B cell (primary cell): ENCODE results near the gene AXIN1. TPM values are rescaled to one million over a fixed set of nuclear protein-coding genes. Genes with fewer than 3 reads are reported as not detected.
A peak's percentile ranks its signal among the peaks of the same experiment; 100 is the strongest.

Source experiments
- ATAC-seq: fragments of 200-7000 bp; cut with Tn5 transposase; one replicate; pipeline ENCODE4 v1.10.0; 2021; ENCODE audit warnings: low read depth, mild to moderate bottlenecking, moderate number of reproducible peaks, moderate library complexity
- CTCF ChIA-PET: fragments of 350-600 bp; sonication (Branson Sonifier 250); formaldehyde crosslinking; loops from one replicate; lab custom pipeline; 2021; ENCODE audit warnings: antibody characterized with exemption, inconsistent platforms; lab: Charles Lee
- POLR2A ChIA-PET: fragments of 350-600 bp; sonication (Branson Sonifier 250); formaldehyde crosslinking; loops from one replicate; lab custom pipeline; 2021; ENCODE audit warnings: antibody characterized with exemption; lab: Charles Lee
- DNase-seq: peaks from one replicate; pipeline ENCODE4 v3.0.0; 2013
- H2AFZ ChIP-seq: 2 replicates; pipeline ENCODE4 v1.6.1; 2012; ENCODE audit warnings: mild to moderate bottlenecking, low read depth, low read length; ENCODE audit not compliant: insufficient read depth, poor library complexity, severe bottlenecking
- H3K27ac ChIP-seq, 2 donors: 1 replicate in 1 of 2; 2 replicates in 1 of 2; pipeline ENCODE4 v1.5.1; 2012 to 2013; ENCODE audit warnings: low read length in 2 of 2, mild to moderate bottlenecking in 2 of 2, moderate library complexity in 1 of 2
- H3K27me3 ChIP-seq, 4 experiments: fragments of 200-600 bp in 1 of 4; sonication (generic) in 1 of 4; replicated peaks in 1 of 4; 1 replicate in 2 of 4; 2 replicates in 2 of 4; pipeline versions ENCODE4 v1.6.1 to v1.7.0; 2013 to 2016; ENCODE audit warnings: low read length in 3 of 4, mild to moderate bottlenecking in 2 of 4, mixed read lengths in 1 of 4, moderate library complexity in 1 of 4; ENCODE audit not compliant: insufficient read depth in 4 of 4, control insufficient read depth in 3 of 4; ENCODE audit errors: control extremely low read depth in 1 of 4
- H3K36me3 ChIP-seq, 2 experiments: replicated peaks in 1 of 2; 1 replicate in 1 of 2; 2 replicates in 1 of 2; pipeline versions ENCODE4 v1.6.1 to v1.7.1; 2013; ENCODE audit warnings: low read length in 1 of 2; ENCODE audit not compliant: insufficient read depth in 2 of 2, control insufficient read depth in 1 of 2; ENCODE audit errors: control extremely low read depth in 1 of 2, extremely low read depth in 1 of 2
- H3K4me1 ChIP-seq, 2 donors: fragments of 200-600 bp in 1 of 2; sonication (generic) in 1 of 2; 1 replicate in 1 of 2; 2 replicates in 1 of 2; pipeline versions ENCODE4 v1.5.1 to v1.6.1; 2013 to 2017; ENCODE audit warnings: low read length in 2 of 2; ENCODE audit not compliant: control insufficient read depth in 2 of 2, insufficient read depth in 2 of 2
- H3K4me2 ChIP-seq: replicated peaks from 2 replicates; pipeline ENCODE3; 2012; ENCODE audit warnings: mild to moderate bottlenecking, low read depth, low read length; ENCODE audit not compliant: poor library complexity, severe bottlenecking
- H3K4me3 ChIP-seq, 5 experiments: fragments of 200-600 bp in 1 of 5; sonication (generic) in 1 of 5; 1 replicate in 3 of 5; 2 replicates in 2 of 5; pipeline versions ENCODE4 v1.5.1 to v1.7.0; 2011 to 2016; ENCODE audit warnings: low read length in 4 of 5, mild to moderate bottlenecking in 4 of 5, low read depth in 2 of 5, control low read depth in 1 of 5, moderate library complexity in 1 of 5; ENCODE audit not compliant: insufficient read depth in 1 of 5; ENCODE audit errors: control extremely low read depth in 1 of 5, extremely low read depth in 1 of 5
- H3K79me2 ChIP-seq: fragments of 200-600 bp; sonication (generic); one replicate; pipeline ENCODE4 v1.6.0; 2016; ENCODE audit warnings: low read length; ENCODE audit not compliant: control insufficient read depth, insufficient read depth
- H3K9ac ChIP-seq: fragments of 200-600 bp; sonication (generic); 2 replicates; pipeline ENCODE4 v1.6.1; 2017; ENCODE audit warnings: mild to moderate bottlenecking, low read length, moderate library complexity
- H3K9me3 ChIP-seq, 3 donors: one replicate each; pipeline versions ENCODE4 v1.6.1 to v1.7.1; 2013; ENCODE audit warnings: low read length in 2 of 3; ENCODE audit not compliant: control insufficient read depth in 2 of 3, insufficient read depth in 1 of 3; ENCODE audit errors: control extremely low read depth in 1 of 3
- H4K20me1 ChIP-seq: 2 replicates; pipeline ENCODE4 v1.6.0; 2012; ENCODE audit warnings: mild to moderate bottlenecking, low read length; ENCODE audit not compliant: insufficient read depth, control insufficient read depth, poor library complexity, severe bottlenecking
- H3K27ac Mint-ChIP-seq: one replicate; pipeline ENCODE4 v1.8.0; 2021; ENCODE audit warnings: mixed read lengths
- H3K27me3 Mint-ChIP-seq: one replicate; pipeline ENCODE4 v1.8.0; 2021; ENCODE audit warnings: mixed read lengths
- H3K4me1 Mint-ChIP-seq: one replicate; pipeline ENCODE4 v1.8.0; 2021; ENCODE audit warnings: mixed read lengths
- H3K4me3 Mint-ChIP-seq: one replicate; pipeline ENCODE4 v1.8.0; 2021; ENCODE audit warnings: mixed read lengths
- H3K9me3 Mint-ChIP-seq: one replicate; pipeline ENCODE4 v1.8.0; 2022; ENCODE audit warnings: mixed read lengths; ENCODE audit not compliant: insufficient read depth
- CTCF ChIP-seq: fragments of 200-600 bp; IDR thresholded peaks from one replicate; pipeline ENCODE4 v1.8.0; 2022; ENCODE audit warnings: antibody characterized with exemption, mild to moderate bottlenecking
- EZH2 ChIP-seq: IDR thresholded peaks from 2 replicates; pipeline ENCODE4 v1.6.1; 2012; ENCODE audit warnings: borderline replicate concordance, low read depth, mild to moderate bottlenecking, moderate library complexity, low read length; ENCODE audit not compliant: insufficient read depth, poor library complexity, severe bottlenecking
- WGBS: methylation state at CpG from one replicate; pipeline ENCODE4 v1.1.5; 2013; ENCODE audit warnings: missing lambda C conversion rate; ENCODE audit not compliant: insufficient coverage; 5-methylcytosine and 5-hydroxymethylcytosine counted together
- intact Hi-C: fragments of 100-400 bp; cut with micrococcal nuclease; formaldehyde crosslinking; loops from one replicate; pipeline ENCODE4 v1.10.0; 2022
- polyA plus RNA-seq: library from polyadenylated mRNA; depleted of rRNA; stranded (reverse); fragments of >200 nt; gene quantifications from 2 replicates; pipeline ENCODE4 v1.2.3, GENCODE V29; 2012
- total RNA-seq, 2 donors: library from RNA; stranded (reverse); fragments of 120-200 nt in 1 of 2; gene quantifications; 1 replicate in 1 of 2; 2 replicates in 1 of 2; pipeline versions ENCODE4 v1.2.3 to v1.2.4, GENCODE V29; 2013 to 2022

Gene AXIN1
- total and polyA plus RNA-seq, 2 donors (not counting 1 experiment from before 2014, with no cell fraction given): 39.0 to 40.8 TPM

GRCh38 chr16:397135-397661, 44.7 kb upstream of the AXIN1 start, which contains the start of gene NME4:
Gene NME4 (plus strand): TSS chr16:397199. CDS start chr16:397223, 24 bp downstream.
- H3K4me3 ChIP-seq: peak within 1 kb of the TSS; percentile 36 to 57 (median 55)
- ATAC-seq: no peak
- peaks cover 7% of the 10 kb centered on the region for H4K20me1 ChIP-seq
- H3K27me3 ChIP-seq: no peaks in the 10 kb centered on the region
- ChIA-PET CTCF (no interaction called here), POLR2A (interaction anchor here (0.6 to 1.0 kb wide), 2 partner anchors 15 to 22 kb away, joined by 4 to 8 read pairs; no protein-coding TSS in a partner anchor)
- H3K79me2 ChIP-seq: no peaks in the 10 kb centered on the region
- Mint-ChIP-seq H3K27me3 (no peaks in the 10 kb centered on the region), H3K9me3 (no peaks in the 10 kb centered on the region), H3K4me1 (peaks cover 27% of the 10 kb centered on the region), H3K27ac (peak within 1 kb of the TSS; percentile 93), H3K4me3 (peak within 1 kb of the TSS; percentile 92)
- H3K4me2 ChIP-seq: peak within 1 kb of the TSS; percentile 79
- peaks cover 0 to 6% of the 10 kb centered on the region in 2 experiments for H3K36me3 ChIP-seq
- H3K27ac ChIP-seq: no peak within 1 kb of the TSS
- TF ChIP-seq EZH2 (no peak), CTCF (no peak)
- H3K9ac ChIP-seq: peak within 1 kb of the TSS; percentile 32
- H3K9me3 ChIP-seq: peaks cover 0 to 6% (median 0%) of the 10 kb centered on the region in 3 donors
- DNase-seq: peak; percentile 62
- intact Hi-C loops: no loop called here
- H2AFZ ChIP-seq: peak within 1 kb of the TSS; percentile 62
- H3K4me1 ChIP-seq: peaks cover 26 to 35% of the 10 kb centered on the region in 2 donors
- WGBS: 0% methylated on average over 65 of the region's 75 CpGs

- H3K36me3 ChIP-seq: peaks cover 0 to 6% of the 10 kb centered on the region in 2 experiments
- H3K9ac ChIP-seq: peak overlapping the region; percentile 32
- peak overlapping the region; percentile 79 for H3K4me2 ChIP-seq
- TF ChIP-seq CTCF (no peak), EZH2 (no peak)
- no peaks in the 10 kb centered on the region for H3K27me3 ChIP-seq
- peaks cover 7% of the 10 kb centered on the region for H4K20me1 ChIP-seq
- Mint-ChIP-seq H3K4me3 (peak overlapping the region; percentile 92), H3K27me3 (no peaks in the 10 kb centered on the region), H3K27ac (peak overlapping the region; percentile 93), H3K9me3 (no peaks in the 10 kb centered on the region), H3K4me1 (peaks cover 29% of the 10 kb centered on the region)
- POLR2A ChIA-PET: interaction anchor here (0.6 to 1.0 kb wide), 2 partner anchors 14 to 59 kb away, joined by 6 to 8 read pairs; no protein-coding TSS in a partner anchor
- CTCF ChIA-PET: no interaction called here
- 3% methylated on average over 15 of the region's 22 CpGs for WGBS
- H3K27ac ChIP-seq: no peak overlapping the region
- peaks cover 26 to 36% of the 10 kb centered on the region in 2 donors for H3K4me1 ChIP-seq
- no peak for ATAC-seq
- no peaks in the 10 kb centered on the region for H3K79me2 ChIP-seq
- intact Hi-C loops: loop anchor here (1.0 kb wide), 1 partner anchor 13 kb away; no protein-coding TSS in a partner anchor
- H3K9me3 ChIP-seq: peaks cover 0 to 11% (median 0%) of the 10 kb centered on the region in 3 donors
- DNase-seq: peak; percentile 38
- peak overlapping the region; percentile 36 to 56 (median 53) for H3K4me3 ChIP-seq
- H2AFZ ChIP-seq: peak overlapping the region; percentile 30
Observed at GRCh38 chr16:396605-397004, 44.1 kb upstream of the AXIN1 start.
